Measurements from ENCODE around the gene CALB2. TPM values are rescaled to one million over a fixed set of nuclear protein-coding genes. Genes with fewer than 3 reads are reported as not detected.

CALB2 gene
- total RNA-seq, 2 experiments from 2014 or later = not detected

DNA sequence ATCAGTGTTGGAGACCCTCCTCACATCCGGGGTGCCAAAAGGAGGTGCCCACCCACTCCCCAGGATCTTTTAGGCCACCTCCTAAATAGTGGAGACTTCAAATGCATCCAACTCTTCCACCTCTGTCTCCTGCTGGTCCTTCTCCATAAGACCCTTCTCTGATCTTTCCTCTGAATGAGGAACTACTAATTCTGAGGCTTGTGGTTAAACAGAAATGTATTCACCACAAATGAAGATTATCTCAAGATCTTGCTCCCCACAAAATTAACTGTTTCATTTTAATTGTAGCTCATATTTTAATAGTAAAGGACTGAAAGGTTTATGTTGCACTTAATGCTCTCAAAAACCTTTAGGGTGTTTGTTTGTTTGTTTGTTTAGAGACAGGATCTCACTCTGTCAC, 49.2 kb downstream of the CALB2 start:
- Histone ChIP-seq H3K36me3 (ENCODE audit: insufficient read depth, low read length) (no peaks in the 10 kb centered on the region), H3K9me2 (ENCODE audit: insufficient read depth, low read length) (no peaks in the 10 kb centered on the region), H3K79me2 (ENCODE audit: insufficient read depth, low read depth, low read length) (no peaks in the 10 kb centered on the region), H3K27ac (ENCODE audit: low read depth, low read length, poor library complexity, severe bottlenecking) (no peak overlapping the region), H3K4me2 (ENCODE audit: low read length) (no peak overlapping the region), H3K4me1 (ENCODE audit: insufficient read depth, low read length, poor library complexity, severe bottlenecking) (no peaks in the 10 kb centered on the region), H3K9me3 (ENCODE audit: low read length) (no peaks in the 10 kb centered on the region), H3K4me3 (ENCODE audit: low read depth, low read length, poor library complexity, severe bottlenecking) (no peak overlapping the region), H2AFZ (ENCODE audit: low read length) (no peak overlapping the region), H4K20me1 (ENCODE audit: insufficient read depth, low read length) (no peaks in the 10 kb centered on the region)
- intact Hi-C loops (cut with micrococcal nuclease; ENCODE audit: unreplicated experiment) = no loop called here
- POLR2A ChIA-PET = interaction anchor here (0.6 kb wide), 1 partner anchor 715 kb away, joined by 3 read pairs; no protein-coding TSS in a partner anchor
- CTCF ChIA-PET (ENCODE audit: unreplicated experiment) = no interaction called here
- no peak for DNase-seq (ENCODE audit: low spot score)
- TF ChIP-seq EZH2phosphoT487 (IDR thresholded peaks at IDR 0.05; ENCODE audit: borderline replicate concordance, low read depth, low read length) = no peak
- TF ChIP-seq, protein P1, sequence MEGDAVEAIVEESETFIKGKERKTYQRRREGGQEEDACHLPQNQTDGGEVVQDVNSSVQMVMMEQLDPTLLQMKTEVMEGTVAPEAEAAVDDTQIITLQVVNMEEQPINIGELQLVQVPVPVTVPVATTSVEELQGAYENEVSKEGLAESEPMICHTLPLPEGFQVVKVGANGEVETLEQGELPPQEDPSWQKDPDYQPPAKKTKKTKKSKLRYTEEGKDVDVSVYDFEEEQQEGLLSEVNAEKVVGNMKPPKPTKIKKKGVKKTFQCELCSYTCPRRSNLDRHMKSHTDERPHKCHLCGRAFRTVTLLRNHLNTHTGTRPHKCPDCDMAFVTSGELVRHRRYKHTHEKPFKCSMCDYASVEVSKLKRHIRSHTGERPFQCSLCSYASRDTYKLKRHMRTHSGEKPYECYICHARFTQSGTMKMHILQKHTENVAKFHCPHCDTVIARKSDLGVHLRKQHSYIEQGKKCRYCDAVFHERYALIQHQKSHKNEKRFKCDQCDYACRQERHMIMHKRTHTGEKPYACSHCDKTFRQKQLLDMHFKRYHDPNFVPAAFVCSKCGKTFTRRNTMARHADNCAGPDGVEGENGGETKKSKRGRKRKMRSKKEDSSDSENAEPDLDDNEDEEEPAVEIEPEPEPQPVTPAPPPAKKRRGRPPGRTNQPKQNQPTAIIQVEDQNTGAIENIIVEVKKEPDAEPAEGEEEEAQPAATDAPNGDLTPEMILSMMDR (conservative IDR thresholded peaks at IDR 0.05; ENCODE audit: low read length) = no peak
- no TSS peak for BruUV-seq (replicated peaks)

DNA sequence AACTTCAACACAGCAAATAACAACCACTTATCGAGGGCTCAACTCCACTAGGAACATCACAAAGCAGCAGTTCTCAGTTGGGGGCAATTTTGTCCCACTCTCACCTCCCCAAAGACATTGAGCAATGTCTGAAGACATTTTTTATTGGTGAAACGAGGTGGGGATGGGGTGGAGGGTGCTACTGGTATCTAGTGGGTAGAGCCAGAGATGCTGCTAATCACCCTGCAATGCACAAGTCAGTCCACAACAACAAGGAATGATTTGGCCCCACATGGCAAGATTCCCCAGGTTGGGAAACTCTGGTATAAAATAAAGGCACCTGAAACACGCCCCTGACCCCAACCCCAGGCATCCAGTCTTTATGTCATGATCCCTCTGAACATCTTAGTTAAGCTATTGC, 50.0 kb downstream of the CALB2 start:
- intact Hi-C loops (cut with micrococcal nuclease; ENCODE audit: unreplicated experiment) = no loop called here
- Histone ChIP-seq H3K27ac (ENCODE audit: low read depth, low read length, poor library complexity, severe bottlenecking) (no peak overlapping the region), H2AFZ (ENCODE audit: low read length) (no peak overlapping the region), H3K4me1 (ENCODE audit: insufficient read depth, low read length, poor library complexity, severe bottlenecking) (no peaks in the 10 kb centered on the region), H3K9me2 (ENCODE audit: insufficient read depth, low read length) (no peaks in the 10 kb centered on the region), H3K9me3 (ENCODE audit: low read length) (no peaks in the 10 kb centered on the region), H3K4me2 (ENCODE audit: low read length) (no peak overlapping the region), H3K4me3 (ENCODE audit: low read depth, low read length, poor library complexity, severe bottlenecking) (no peak overlapping the region), H3K36me3 (ENCODE audit: insufficient read depth, low read length) (no peaks in the 10 kb centered on the region), H4K20me1 (ENCODE audit: insufficient read depth, low read length) (no peaks in the 10 kb centered on the region), H3K79me2 (ENCODE audit: insufficient read depth, low read depth, low read length) (no peaks in the 10 kb centered on the region)
- no TSS peak for BruUV-seq (replicated peaks)
- ChIA-PET CTCF (ENCODE audit: unreplicated experiment) (no interaction called here), POLR2A (no interaction called here)
- TF ChIP-seq, protein P1 (conservative IDR thresholded peaks at IDR 0.05; ENCODE audit: low read length) = no peak
- TF ChIP-seq EZH2phosphoT487 (IDR thresholded peaks at IDR 0.05; ENCODE audit: borderline replicate concordance, low read depth, low read length) = no peak
- no peak for DNase-seq (ENCODE audit: low spot score)

DNA sequence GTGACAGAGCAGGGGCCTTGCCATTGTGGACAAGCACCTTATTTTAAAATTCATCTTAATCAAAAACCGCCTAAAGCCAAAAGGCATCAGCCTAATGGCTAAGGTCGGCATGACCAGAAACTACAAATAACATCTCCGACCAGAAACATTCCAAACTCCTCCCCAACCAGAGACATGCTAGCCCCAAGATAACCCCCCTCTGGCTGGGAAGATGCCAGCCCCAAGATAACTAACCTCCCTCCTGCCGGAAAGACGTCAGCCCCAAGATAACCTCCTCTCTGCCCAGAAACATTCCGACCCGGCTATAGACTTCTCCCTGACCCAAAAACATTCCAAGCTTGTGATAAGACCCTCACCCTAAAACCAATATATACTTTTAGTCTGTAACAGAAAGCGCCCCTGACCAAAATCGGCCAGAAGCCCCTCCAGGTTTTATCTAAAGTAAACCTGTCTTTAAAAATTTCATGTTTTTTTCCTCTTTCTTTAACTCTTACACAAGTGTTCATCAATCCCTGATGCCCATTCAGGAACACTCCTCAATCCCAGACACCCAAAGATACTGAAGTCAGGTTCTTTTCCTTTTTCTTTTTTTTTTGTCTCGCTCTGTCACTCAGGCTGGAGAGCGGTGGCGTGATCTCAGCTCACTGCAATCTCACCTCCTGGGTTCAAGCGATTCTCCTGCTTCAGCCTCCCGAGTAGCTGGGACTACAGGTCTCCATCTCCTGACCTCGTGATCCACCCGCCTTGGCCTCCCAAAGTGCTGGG, 50.7 kb downstream of the CALB2 start:
- ChIA-PET CTCF (ENCODE audit: unreplicated experiment) (no interaction called here), POLR2A (no interaction called here)
- DNase-seq (ENCODE audit: low spot score) = no peak

More for the DNA sequence above, 50.7 kb downstream of the CALB2 start:
- no peaks in the 10 kb centered on the region for H3K9me2 ChIP-seq (ENCODE audit: insufficient read depth, low read length)
- TF ChIP-seq EZH2phosphoT487 (IDR thresholded peaks at IDR 0.05; ENCODE audit: borderline replicate concordance, low read depth, low read length) = no peak
- TF ChIP-seq, protein P1 (conservative IDR thresholded peaks at IDR 0.05; ENCODE audit: low read length) = no peak
- H4K20me1 ChIP-seq (ENCODE audit: insufficient read depth, low read length) = no peaks in the 10 kb centered on the region
- no peak overlapping the region for H3K4me2 ChIP-seq (ENCODE audit: low read length)
- H3K9me3 ChIP-seq (ENCODE audit: low read length) = no peaks in the 10 kb centered on the region
- H3K27ac ChIP-seq (ENCODE audit: low read depth, low read length, poor library complexity, severe bottlenecking) = no peak overlapping the region
- intact Hi-C loops (cut with micrococcal nuclease; ENCODE audit: unreplicated experiment) = no loop called here
- no peaks in the 10 kb centered on the region for H3K79me2 ChIP-seq (ENCODE audit: insufficient read depth, low read depth, low read length)
- no peak overlapping the region for H3K4me3 ChIP-seq (ENCODE audit: low read depth, low read length, poor library complexity, severe bottlenecking)
- no TSS peak for BruUV-seq (replicated peaks)
- no peak overlapping the region for H2AFZ ChIP-seq (ENCODE audit: low read length)
- no peaks in the 10 kb centered on the region for H3K36me3 ChIP-seq (ENCODE audit: insufficient read depth, low read length)
- H3K4me1 ChIP-seq (ENCODE audit: insufficient read depth, low read length, poor library complexity, severe bottlenecking) = no peaks in the 10 kb centered on the region
